A673 (cell line): ENCODE data around the gene SGMS1.

ENCODE experiments used
- CTCF ChIP-seq: fragments of 300-800, 200-600 bp; sonication (generic); conservative IDR thresholded peaks from 2 replicates; pipeline ENCODE4 v1.5.1; 2017; ENCODE audit warnings: low read depth, mild to moderate bottlenecking, antibody characterized with exemption, low read length, moderate library complexity, mixed read lengths
- EZH2 ChIP-seq: fragments of 200-600 bp; sonication (generic); IDR thresholded peaks from 2 replicates; pipeline ENCODE4 v1.6.1; 2017; ENCODE audit warnings: borderline replicate concordance, low read depth, mild to moderate bottlenecking, mixed read lengths, antibody characterized with exemption, low read length; ENCODE audit not compliant: poor library complexity, severe bottlenecking

GRCh38 chr10:50421026-50421719, 202.6 kb downstream of the SGMS1 start:
- peak; percentile 79 for TF ChIP-seq CTCF
- no peak for TF ChIP-seq EZH2
